HK-2 (cell line): ENCODE results near the gene LNX2.
"Not testable (repeated sequence)": the region's sequence is repeated elsewhere in the genome, so short reads cannot be mapped to it uniquely, and the experiment has no call there.

Source experiments
- DNase-seq: peaks from one replicate; pipeline ENCODE4 v3.0.0-alpha.2; 2018; ENCODE audit not compliant: unreplicated experiment

The LNX2 gene

DNA sequence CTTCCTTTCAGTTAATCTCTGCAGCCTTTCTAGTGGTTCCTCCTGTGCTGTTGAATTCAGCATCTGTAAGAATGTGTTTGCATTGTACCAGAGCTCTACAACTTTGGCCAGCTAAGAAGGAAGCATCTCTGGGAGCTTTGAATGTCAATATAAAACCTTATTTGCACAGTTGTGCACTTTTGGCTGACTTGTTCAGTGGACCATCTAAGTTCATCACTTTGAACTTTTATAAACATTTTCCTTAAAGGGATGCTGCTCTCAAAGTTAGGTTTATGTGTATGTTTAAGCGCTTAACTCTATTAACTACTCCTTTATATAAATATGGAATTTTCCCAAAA, 16.9 kb upstream of the LNX2 start:
- DNase-seq, result no peak

- DNase-seq, result no peak
Observed at GRCh38 chr13:27636589-27637288, 16.4 kb upstream of the LNX2 start.

GRCh38 chr13:27635266-27635665, 14.9 kb upstream of the LNX2 start:
- no peak for DNase-seq

- no peak for DNase-seq
Observed at GRCh38 chr13:27634791-27635190, 14.5 kb upstream of the LNX2 start.

GRCh38 chr13:27634231-27634630, 13.9 kb upstream of the LNX2 start:
- no peak for DNase-seq

- DNase-seq, result no peak
Observed at GRCh38 chr13:27632648-27633047, 12.3 kb upstream of the LNX2 start.

GRCh38 chr13:27632214-27632613, 11.9 kb upstream of the LNX2 start:
- DNase-seq, result no peak

DNA sequence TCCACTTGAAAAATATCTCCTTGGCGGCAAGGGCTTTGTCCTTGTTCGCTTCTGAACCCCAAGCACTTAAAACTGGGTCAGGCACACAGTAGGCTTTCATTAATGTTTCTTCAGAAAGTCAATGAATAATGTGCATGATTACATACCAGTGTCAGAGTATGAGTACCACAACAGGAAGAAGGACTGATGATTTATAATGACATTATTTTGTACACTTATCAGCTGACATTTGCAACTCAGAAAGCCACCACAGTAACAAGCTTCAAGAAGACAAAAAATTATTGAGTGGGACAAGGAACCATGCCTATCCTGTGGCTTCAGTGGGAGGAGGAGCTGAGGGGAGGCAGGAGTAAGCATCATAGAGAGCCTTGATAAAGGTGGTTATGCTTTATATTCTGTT, 11.3 kb upstream of the LNX2 start:
- no peak for DNase-seq

GRCh38 chr13:27631156-27631555, 10.8 kb upstream of the LNX2 start:
- no peak for DNase-seq

GRCh38 chr13:27628766-27629165, 8.4 kb upstream of the LNX2 start:
- not testable (repeated sequence) for DNase-seq

DNA sequence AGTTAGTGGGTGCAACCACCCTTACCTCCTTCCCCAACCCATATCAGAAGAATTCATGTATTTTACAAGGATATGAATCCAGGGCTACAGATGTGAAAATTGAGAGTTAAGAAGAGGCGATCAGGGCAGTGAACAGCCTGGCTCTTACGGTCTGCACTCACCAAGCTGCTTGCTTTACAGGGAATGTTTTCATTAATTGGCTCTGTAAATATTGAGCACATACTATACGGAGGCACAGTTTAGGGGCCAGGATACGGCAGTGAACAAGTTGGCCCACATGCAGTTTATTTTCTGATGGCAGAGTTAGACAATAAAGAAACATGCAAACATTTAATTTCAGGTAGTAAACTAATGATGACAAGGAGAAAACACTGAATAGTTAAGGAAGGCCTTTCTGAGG, 7.8 kb upstream of the LNX2 start:
- no peak for DNase-seq

DNA sequence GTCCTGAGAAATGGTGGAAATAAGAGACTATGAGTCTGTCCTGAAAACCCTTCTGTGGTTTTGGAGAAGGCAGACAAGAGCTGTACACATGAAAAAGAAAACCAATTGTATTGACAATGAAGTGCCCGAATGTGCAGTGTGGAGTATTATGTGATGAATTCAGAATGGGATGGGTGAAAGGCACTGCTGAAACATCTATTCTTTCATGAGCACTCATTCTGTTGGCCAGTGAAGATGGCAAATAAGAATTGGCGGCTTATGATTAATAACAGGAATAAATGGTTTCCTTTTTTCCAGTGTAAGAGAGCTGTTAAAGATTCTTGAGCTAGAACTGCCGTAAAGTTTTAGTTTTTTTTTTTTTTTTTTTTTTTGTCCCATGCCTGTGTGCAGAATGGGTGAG, 7.1 kb upstream of the LNX2 start:
- no peak for DNase-seq

DNA sequence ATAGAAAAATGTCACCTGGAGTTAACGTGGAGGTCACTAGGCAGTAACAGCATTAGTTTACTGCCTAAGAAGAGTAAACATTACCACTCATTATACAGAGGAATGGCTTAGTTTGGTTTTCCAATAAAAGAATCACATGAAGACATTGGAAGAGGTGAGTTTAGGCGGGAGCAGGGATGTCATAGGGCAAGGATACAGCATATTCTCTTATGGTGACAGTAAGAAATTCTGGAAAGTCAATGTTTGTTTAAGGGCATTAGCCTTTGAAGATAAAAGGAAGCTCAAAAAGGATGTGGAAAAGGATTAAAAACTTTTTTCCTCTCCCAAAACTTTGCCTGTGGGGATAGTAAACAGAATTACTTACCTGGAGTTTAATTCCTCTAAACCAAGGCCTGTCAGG, 5.5 kb upstream of the LNX2 start:
- no peak for DNase-seq

DNA sequence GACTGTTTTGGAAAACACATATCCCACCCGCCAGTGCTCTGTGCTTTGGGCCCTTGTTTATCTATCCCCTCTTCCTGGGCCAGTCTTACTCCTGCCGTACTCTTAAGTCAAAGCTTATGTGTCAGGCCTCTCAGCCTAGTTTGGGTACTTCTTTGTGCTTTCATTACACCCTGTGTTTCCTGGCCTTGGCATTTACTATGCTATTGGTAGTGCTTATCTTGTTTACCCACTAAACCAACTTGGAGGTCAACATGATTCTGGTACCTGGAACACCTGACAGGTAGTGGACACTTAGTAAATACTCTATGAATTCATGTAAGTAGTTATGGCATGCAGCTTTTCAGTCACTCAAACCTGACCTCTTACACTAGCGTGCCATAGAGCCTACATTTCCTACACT, 3.7 kb upstream of the LNX2 start:
- DNase-seq, result no peak

GRCh38 chr13:27622881-27623280, 2.6 kb upstream of the LNX2 start:
- no peak for DNase-seq

DNA sequence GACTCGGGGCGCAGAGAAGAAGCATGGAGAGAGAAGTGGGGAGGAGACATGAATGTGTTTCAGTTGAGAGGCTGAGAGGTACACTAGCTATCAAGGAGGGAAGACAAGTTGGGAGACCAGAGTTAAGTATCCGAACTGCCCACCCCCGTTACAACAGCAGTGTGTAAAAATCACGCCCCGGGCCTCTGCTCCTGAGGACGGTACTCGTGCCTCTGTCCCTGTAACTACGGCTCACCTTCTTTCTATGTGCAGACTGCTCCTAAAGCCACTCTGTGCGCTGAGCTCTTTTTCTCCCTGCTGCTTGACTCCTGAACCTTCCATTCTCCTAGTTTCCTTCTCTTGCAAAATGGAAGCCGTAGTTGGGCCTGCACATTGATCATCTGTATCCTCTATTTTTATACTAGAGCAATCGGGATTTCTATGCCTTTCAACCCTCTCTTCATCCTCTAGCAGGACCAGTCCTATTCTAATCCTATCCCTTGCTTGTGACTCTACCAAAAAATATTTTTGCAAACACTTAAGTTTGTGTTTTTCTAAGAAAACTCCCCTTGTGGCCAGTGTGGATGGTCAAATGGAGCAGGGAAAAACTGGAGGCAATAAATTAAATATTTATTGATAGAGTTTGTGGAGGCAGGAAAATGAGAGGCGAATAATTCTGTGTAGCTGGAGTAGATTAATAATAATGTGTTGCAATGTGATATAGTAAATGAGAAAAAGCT, 1.9 kb upstream of the LNX2 start:
- no peak for DNase-seq

GRCh38 chr13:27621366-27622101, 1.2 kb upstream of the LNX2 start, which contains the start of gene POLR1D:
POLR1D (plus strand) TSS chr13:27621892; CDS start chr13:27621984, 92 bp downstream.
- DNase-seq, result peak; percentile 76

DNA sequence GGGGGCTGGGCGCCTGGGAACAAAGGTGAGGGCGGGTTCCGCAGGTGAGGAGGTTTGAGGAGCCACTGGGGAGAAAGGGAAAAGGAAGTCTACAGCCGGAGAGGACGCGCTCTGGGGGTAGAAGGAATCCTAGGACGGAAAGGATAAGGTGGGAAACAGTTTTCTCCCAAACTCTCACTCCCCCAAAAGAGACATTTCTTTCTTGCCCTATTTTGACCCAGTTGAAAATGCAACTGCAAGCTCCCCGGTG, 712 bp upstream of the LNX2 start:
- DNase-seq, result no peak

GRCh38 chr13:27619728-27620376, 477 bp downstream of the LNX2 start:
- DNase-seq, result no peak

- no peak for DNase-seq
Observed at GRCh38 chr13:27619093-27619727, 1.1 kb downstream of the LNX2 start.

DNA sequence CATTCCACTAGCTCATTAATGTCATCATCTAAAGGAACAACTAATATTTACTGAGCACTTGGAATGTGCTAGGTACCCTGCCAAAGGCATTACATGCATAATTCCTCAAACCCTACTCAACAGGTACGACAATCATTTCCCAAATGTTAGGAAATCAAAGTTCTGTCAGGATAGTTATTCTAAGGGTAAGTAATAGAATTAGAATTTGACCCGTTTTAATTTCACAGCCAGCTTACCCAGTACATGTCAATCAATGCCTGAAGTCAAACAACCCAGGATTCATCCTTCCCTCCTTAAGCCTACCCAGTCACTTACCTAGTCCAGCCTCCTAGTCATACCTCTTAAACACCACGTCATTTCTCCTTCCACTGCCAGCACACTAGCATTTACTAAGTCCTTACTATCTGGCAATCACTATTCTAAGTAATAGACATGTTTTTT, 2.4 kb downstream of the LNX2 start:
- DNase-seq, result no peak

- no peak for DNase-seq
Observed at GRCh38 chr13:27613628-27614027, 6.7 kb downstream of the LNX2 start.
